ENCODE results near the gene SLC45A3. TPM values are rescaled to one million over a fixed set of nuclear protein-coding genes. Genes with fewer than 3 reads are reported as not detected.

Gene SLC45A3
- total and polyA plus RNA-seq, 2 of the 8 experiments (the other 6 are each of a cell fraction or from before 2014, with no cell fraction given) = 13.0 to 14.3 TPM

DNA sequence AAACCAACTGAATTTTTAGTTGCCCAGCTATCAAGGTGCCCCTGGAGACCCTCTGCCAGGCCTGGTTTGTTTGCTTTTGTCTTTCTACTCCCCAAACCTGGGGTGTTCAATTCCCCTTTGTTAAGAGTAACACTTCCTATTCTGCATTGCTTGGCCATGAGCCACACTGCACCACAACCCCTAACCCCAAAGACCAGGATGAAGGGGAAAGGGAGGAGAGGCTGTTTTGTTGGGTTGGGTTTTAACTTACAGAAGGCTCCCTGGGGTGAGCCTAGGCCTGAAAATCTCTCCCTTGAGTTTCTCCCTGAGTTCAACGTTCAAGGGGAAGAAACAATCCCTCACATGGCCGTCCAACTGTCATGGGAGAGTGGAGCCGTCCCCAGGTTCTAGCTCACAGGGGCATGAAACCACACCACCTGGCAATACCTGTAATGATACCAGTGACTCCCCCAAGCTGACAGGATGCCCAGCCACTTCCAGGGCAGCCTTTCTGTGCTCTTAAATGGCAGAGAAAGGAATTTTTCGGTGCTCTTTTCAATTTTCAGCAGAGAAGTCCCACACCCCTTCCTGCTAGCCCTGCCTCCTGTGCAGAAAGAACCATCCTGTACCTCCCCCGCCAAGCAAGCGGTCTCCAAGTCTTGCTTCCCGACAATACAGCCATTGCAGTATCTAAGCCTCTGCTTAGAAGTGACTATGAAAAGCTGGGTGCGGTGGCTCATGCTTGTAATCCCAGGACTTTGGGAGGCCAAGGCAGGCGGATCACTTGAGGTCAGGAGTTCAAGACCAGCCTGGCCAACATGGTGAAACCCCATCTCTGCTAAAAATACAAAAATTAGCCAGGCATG lies 14.9 kb downstream of the SLC45A3 start (continued):
- TF ChIP-seq, protein P1, sequence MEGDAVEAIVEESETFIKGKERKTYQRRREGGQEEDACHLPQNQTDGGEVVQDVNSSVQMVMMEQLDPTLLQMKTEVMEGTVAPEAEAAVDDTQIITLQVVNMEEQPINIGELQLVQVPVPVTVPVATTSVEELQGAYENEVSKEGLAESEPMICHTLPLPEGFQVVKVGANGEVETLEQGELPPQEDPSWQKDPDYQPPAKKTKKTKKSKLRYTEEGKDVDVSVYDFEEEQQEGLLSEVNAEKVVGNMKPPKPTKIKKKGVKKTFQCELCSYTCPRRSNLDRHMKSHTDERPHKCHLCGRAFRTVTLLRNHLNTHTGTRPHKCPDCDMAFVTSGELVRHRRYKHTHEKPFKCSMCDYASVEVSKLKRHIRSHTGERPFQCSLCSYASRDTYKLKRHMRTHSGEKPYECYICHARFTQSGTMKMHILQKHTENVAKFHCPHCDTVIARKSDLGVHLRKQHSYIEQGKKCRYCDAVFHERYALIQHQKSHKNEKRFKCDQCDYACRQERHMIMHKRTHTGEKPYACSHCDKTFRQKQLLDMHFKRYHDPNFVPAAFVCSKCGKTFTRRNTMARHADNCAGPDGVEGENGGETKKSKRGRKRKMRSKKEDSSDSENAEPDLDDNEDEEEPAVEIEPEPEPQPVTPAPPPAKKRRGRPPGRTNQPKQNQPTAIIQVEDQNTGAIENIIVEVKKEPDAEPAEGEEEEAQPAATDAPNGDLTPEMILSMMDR (IDR thresholded peaks at IDR 0.05; ENCODE audit: control extremely low read depth in 1 of 3, insufficient read depth in 1 of 3, low read depth in 1 of 3, low read length in 3 of 3) = no peak
- TF ChIP-seq TEAD4 (IDR thresholded peaks at IDR 0.05; ENCODE audit: low read depth, low read length) = no peak
- TF ChIP-seq SUZ12 (IDR thresholded peaks at IDR 0.05; ENCODE audit: low read length) = no peak
- no peak for TF ChIP-seq RXRA (IDR thresholded peaks at IDR 0.05; ENCODE audit: insufficient read depth, low read depth, low read length)
- TF ChIP-seq EZH2 (IDR thresholded peaks at IDR 0.05; ENCODE audit: low read depth, low read length, severe bottlenecking) = no peak
- no peak for TF ChIP-seq FOSL1 (IDR thresholded peaks at IDR 0.05; ENCODE audit: insufficient read depth, low read depth, low read length)
- no peak for TF ChIP-seq TCF12 (IDR thresholded peaks at IDR 0.05; ENCODE audit: low read depth, low read length)
- no peak for TF ChIP-seq KDM5A (IDR thresholded peaks at IDR 0.05; ENCODE audit: low read length)
- TF ChIP-seq, protein P2, sequence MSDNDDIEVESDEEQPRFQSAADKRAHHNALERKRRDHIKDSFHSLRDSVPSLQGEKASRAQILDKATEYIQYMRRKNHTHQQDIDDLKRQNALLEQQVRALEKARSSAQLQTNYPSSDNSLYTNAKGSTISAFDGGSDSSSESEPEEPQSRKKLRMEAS (IDR thresholded peaks at IDR 0.05) = no peak

All from H1 (cell line).